ENCODE measurements around the gene MRPL54. TPM values are rescaled to one million over a fixed set of nuclear protein-coding genes. Genes with fewer than 3 reads are reported as not detected.

The MRPL54 gene
- polyA plus RNA-seq, 2 donors, result 80.0 to 83.8 TPM

DNA sequence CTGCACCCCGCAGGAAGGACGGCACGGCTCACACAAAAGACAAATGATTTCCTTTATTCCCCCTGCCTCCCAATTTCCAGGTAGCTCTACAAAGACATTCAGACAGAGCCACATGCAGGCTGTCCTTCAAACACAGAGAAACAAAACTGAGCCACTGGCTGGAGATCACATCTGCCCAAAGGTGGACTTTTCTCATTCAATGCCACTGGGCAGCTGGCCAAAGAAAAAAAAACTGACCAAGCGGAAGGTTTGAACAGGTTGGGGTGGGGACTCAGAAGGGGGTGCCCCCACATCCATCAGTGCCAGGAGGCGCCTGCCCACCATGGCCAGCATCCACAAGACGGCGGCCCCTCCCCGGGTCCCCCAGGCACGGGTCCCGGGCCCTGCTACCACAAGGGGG is 41.5 kb downstream of the MRPL54 start:
- 69 to 73% methylated on average over 10 of the region's 10 CpGs for WGBS, 2 donors
- Histone ChIP-seq H3K4me1 (ENCODE audit: control insufficient read depth in 2 of 2, insufficient read depth in 2 of 2, low read length in 1 of 2) (peaks cover 0 to 24% of the 10 kb centered on the region in 2 donors), H3K27me3 (ENCODE audit: control insufficient read depth in 1 of 2, insufficient read depth in 2 of 2, low read length in 2 of 2) (no peaks in the 10 kb centered on the region), H3K36me3 (ENCODE audit: control insufficient read depth in 2 of 2, insufficient read depth in 2 of 2, low read length in 1 of 2) (no peaks in the 10 kb centered on the region), H3K27ac (ENCODE audit: low read depth in 2 of 2, low read length in 1 of 2) (no peak overlapping the region), H3K4me3 (ENCODE audit: low read depth in 1 of 2, low read length in 2 of 2) (no peak overlapping the region), H3K9me3 (ENCODE audit: control insufficient read depth in 2 of 2, insufficient read depth in 1 of 2, low read depth in 1 of 2, low read length in 1 of 2) (peaks cover 0 to 2% of the 10 kb centered on the region in 2 donors)

DNA sequence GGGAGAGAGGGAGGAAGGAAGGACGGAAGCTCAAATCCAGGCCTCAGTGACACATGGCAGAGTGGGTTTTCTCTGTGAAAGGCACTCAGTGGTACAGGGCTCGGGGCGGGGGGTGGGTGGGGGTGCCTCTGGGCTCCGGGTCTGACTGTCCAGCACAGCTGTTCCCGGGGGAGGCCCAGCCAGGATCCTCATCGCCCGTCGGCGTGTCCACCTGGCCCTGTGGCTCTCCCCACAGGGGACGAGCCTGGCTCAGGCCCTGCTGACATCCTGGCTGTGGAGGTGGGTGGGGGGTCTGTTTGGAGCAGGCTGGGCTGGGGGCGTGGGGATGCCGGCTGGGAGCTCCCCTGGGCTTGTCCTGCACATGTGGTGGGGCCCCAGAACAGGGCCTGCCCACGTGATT is 41.9 kb downstream of the MRPL54 start:
- Histone ChIP-seq H3K4me1 (ENCODE audit: control insufficient read depth in 2 of 2, insufficient read depth in 2 of 2, low read length in 1 of 2) (peaks cover 0 to 24% of the 10 kb centered on the region in 2 donors), H3K36me3 (ENCODE audit: control insufficient read depth in 2 of 2, insufficient read depth in 2 of 2, low read length in 1 of 2) (no peaks in the 10 kb centered on the region), H3K27ac (ENCODE audit: low read depth in 2 of 2, low read length in 1 of 2) (no peak overlapping the region), H3K4me3 (ENCODE audit: low read depth in 1 of 2, low read length in 2 of 2) (no peak overlapping the region), H3K9me3 (ENCODE audit: control insufficient read depth in 2 of 2, insufficient read depth in 1 of 2, low read depth in 1 of 2, low read length in 1 of 2) (peaks cover 0 to 2% of the 10 kb centered on the region in 2 donors), H3K27me3 (ENCODE audit: control insufficient read depth in 1 of 2, insufficient read depth in 2 of 2, low read length in 2 of 2) (no peaks in the 10 kb centered on the region)
- WGBS, 2 donors, result 80% methylated on average over 13 of the region's 13 CpGs

DNA sequence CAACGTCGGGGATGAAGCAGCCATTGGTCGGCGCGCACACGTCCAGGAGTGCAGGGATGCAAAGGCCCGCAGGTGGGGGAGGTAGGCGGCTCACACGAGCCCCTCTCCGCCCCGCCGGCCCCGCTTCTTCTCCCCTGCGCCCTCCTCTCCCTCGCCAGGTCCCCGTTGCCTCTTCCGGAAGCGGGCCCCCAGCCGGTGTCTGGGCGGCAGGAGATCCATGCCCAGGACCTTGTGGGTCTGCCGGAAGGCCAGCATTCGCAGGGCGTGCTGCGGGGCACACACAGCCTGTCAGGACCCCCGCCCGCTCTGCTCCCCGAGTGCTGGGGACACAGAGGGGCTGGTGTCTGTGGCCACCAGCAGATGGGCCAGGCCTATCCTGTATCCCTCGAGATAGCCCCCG is 43.4 kb downstream of the MRPL54 start:
- Histone ChIP-seq H3K4me1 (ENCODE audit: control insufficient read depth in 2 of 2, insufficient read depth in 2 of 2, low read length in 1 of 2) (peaks cover 0 to 24% of the 10 kb centered on the region in 2 donors), H3K36me3 (ENCODE audit: control insufficient read depth in 2 of 2, insufficient read depth in 2 of 2, low read length in 1 of 2) (no peaks in the 10 kb centered on the region), H3K4me3 (ENCODE audit: low read depth in 1 of 2, low read length in 2 of 2) (no peak overlapping the region), H3K9me3 (ENCODE audit: control insufficient read depth in 2 of 2, insufficient read depth in 1 of 2, low read depth in 1 of 2, low read length in 1 of 2) (peaks cover 0 to 2% of the 10 kb centered on the region in 2 donors), H3K27me3 (ENCODE audit: control insufficient read depth in 1 of 2, insufficient read depth in 2 of 2, low read length in 2 of 2) (no peaks in the 10 kb centered on the region), H3K27ac (ENCODE audit: low read depth in 2 of 2, low read length in 1 of 2) (no peak overlapping the region)
- 86 to 91% methylated on average over 29 of the region's 29 CpGs for WGBS, 2 donors

DNA sequence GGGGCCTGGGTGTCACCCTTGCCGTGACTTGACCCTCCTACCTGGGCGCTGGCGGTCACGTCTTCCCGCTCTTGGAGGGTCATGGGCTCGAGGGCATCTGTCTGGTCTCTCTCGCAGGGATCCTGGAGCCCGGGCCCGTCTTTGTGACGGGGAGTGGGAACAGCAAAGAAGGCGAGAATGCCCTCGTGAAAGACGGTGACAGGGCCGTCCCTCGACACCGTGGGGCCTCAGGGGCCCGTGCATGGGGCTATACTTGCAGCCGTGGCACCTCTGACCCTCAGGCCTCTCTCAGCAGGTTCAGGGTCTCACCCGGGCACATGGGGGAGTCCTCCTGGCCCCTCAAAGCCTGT is 44.6 kb downstream of the MRPL54 start:
- H3K4me3 ChIP-seq (ENCODE audit: low read depth in 1 of 2, low read length in 2 of 2), result no peak overlapping the region
- peaks cover 0 to 16% of the 10 kb centered on the region in 2 donors for H3K4me1 ChIP-seq (ENCODE audit: control insufficient read depth in 2 of 2, insufficient read depth in 2 of 2, low read length in 1 of 2)
- H3K9me3 ChIP-seq (ENCODE audit: control insufficient read depth in 2 of 2, insufficient read depth in 1 of 2, low read depth in 1 of 2, low read length in 1 of 2), result peaks cover 0 to 2% of the 10 kb centered on the region in 2 donors
- H3K27me3 ChIP-seq (ENCODE audit: control insufficient read depth in 1 of 2, insufficient read depth in 2 of 2, low read length in 2 of 2), result no peaks in the 10 kb centered on the region
- WGBS, 2 donors, result 83 to 84% methylated on average over 19 of the region's 19 CpGs
- no peak overlapping the region for H3K27ac ChIP-seq (ENCODE audit: low read depth in 2 of 2, low read length in 1 of 2)
- no peaks in the 10 kb centered on the region for H3K36me3 ChIP-seq (ENCODE audit: control insufficient read depth in 2 of 2, insufficient read depth in 2 of 2, low read length in 1 of 2)

DNA sequence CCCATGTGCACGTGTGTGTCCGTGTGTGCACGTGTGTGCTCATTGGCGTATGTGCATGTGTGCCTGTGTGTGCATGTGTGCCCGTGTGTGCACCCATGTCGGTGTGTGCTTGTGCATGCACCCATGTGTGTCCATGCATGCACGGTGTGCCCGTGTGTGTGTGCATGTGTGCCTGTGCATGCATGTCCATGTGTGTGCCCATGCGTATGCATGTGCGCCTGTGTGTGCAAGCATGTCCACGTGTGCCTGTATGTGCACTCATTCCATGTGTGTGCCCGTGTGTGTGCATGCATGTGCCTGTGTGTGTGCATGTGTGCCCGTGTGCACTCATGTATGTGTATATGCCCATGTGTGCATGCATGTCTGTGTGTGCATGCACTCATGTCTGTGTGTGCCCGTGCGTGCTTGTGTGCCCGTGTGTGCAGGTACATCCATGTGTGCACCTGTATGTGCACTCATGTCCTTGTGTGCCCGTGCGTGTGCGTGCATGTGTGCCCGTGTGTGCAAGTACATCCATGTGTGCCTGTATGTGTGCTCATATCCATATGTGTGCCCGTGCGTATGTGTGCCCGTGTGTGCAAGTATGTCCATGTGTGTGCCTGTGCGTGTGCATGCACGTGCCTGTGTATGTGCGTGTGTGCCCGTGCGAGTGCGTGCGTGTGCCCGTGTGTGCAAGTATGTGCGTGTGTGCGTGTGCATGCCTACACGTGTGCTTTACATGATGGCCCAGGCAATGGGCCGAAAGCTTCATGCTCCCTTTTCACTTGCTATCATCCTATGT is 45.3 kb downstream of the MRPL54 start:
- no peak overlapping the region for H3K27ac ChIP-seq (ENCODE audit: low read depth in 2 of 2, low read length in 1 of 2)
- H3K36me3 ChIP-seq (ENCODE audit: control insufficient read depth in 2 of 2, insufficient read depth in 2 of 2, low read length in 1 of 2), result no peaks in the 10 kb centered on the region
- peaks cover 0 to 16% of the 10 kb centered on the region in 2 donors for H3K4me1 ChIP-seq (ENCODE audit: control insufficient read depth in 2 of 2, insufficient read depth in 2 of 2, low read length in 1 of 2)
- H3K4me3 ChIP-seq (ENCODE audit: low read depth in 1 of 2, low read length in 2 of 2), result no peak overlapping the region
- 93 to 94% methylated on average over 35 of the region's 35 CpGs for WGBS, 2 donors
- H3K27me3 ChIP-seq (ENCODE audit: control insufficient read depth in 1 of 2, insufficient read depth in 2 of 2, low read length in 2 of 2), result no peaks in the 10 kb centered on the region
- H3K9me3 ChIP-seq (ENCODE audit: control insufficient read depth in 2 of 2, insufficient read depth in 1 of 2, low read depth in 1 of 2, low read length in 1 of 2), result peaks cover 0 to 2% of the 10 kb centered on the region in 2 donors

DNA sequence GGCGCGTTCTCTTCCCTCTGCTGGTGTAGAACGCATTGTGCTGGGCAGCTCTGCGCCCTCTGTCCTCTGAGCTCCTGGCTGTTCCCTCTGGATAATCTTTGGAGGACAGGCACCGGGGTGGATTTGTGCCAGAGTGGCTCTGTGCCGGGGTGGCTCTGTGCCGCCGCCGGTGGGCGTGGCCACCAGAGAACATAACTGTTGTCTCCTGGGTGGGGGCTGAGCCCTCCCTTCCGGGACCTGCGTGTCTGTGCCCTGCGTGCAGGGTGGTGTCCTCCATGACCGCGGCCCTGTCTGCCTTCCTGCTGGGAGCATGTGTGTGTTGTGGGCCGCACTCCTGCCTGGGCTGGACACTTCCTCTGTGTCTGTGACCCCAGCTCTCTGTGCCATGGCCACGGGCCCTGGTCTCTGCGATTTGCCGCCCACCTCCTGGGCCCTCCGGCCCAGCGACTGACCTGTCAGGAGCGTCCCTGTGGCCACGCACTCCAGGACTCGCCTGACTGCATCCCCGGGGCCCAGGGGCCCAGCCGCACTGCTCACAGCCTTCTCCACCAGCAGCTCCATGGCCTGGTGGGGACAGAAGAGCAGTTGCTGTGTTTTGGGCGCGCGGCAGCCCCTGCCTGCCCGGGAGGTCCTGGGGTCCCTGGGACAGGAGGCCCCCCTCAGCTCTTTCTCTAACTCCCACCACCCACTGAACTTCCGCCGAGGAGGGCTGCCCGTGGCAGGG is 46.1 kb downstream of the MRPL54 start:
- H3K27ac ChIP-seq (ENCODE audit: low read depth in 2 of 2, low read length in 1 of 2), result no peak overlapping the region
- no peaks in the 10 kb centered on the region for H3K27me3 ChIP-seq (ENCODE audit: control insufficient read depth in 1 of 2, insufficient read depth in 2 of 2, low read length in 2 of 2)
- WGBS, 2 donors, result 72 to 76% methylated on average over 27 to 33 of the region's 33 CpGs

DNA sequence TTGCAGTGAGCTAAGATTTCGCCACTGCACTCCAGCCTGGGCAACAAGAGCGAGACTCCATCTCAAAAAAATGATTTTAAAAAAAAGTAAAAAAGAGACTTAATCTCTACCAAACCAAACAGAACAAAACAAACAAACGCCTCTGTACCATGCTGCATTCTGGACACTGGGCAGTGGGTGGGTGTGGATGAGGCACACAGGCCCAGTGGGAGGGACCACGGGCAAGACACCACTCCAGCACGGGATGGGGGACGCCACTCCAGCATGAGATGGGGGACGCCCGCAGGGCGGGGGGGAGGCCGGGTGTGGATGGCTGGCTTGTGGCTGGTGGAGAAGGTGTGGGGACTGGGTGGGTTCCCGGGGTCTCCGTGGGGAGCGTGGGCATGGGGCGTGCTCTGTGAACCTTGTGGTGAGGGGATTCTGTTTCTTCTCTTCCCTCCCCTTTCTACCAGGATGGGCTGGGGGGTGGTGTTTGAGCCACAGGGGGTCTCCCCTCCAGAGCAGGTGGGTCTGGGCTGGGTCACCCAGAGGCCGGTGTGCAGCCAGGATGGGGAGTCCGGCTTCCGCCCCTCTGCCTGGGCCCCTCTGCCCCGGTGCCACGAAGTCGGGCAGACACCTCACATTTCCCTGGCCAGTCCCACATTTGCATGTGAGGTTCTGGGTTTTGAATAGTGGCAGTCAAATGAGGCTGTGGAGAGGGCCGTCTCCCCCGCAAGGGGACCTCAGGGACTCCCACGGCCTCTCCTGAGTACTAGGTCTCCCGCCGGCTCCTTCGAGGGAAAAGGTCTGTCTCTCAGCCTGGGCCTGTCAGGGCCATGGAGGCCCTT is 47.6 kb downstream of the MRPL54 start:
- Histone ChIP-seq H3K4me3 (ENCODE audit: low read depth in 1 of 2, low read length in 2 of 2) (no peak overlapping the region), H3K36me3 (ENCODE audit: control insufficient read depth in 2 of 2, insufficient read depth in 2 of 2, low read length in 1 of 2) (no peaks in the 10 kb centered on the region), H3K27ac (ENCODE audit: low read depth in 2 of 2, low read length in 1 of 2) (no peak overlapping the region), H3K9me3 (ENCODE audit: control insufficient read depth in 2 of 2, insufficient read depth in 1 of 2, low read depth in 1 of 2, low read length in 1 of 2) (peaks cover 0 to 2% of the 10 kb centered on the region in 2 donors), H3K4me1 (ENCODE audit: control insufficient read depth in 2 of 2, insufficient read depth in 2 of 2, low read length in 1 of 2) (peaks cover 0 to 19% of the 10 kb centered on the region in 2 donors), H3K27me3 (ENCODE audit: control insufficient read depth in 1 of 2, insufficient read depth in 2 of 2, low read length in 2 of 2) (no peaks in the 10 kb centered on the region)
- 74 to 75% methylated on average over 26 of the region's 26 CpGs for WGBS, 2 donors

More for the DNA sequence above, 46.1 kb downstream of the MRPL54 start:
- Histone ChIP-seq H3K36me3 (ENCODE audit: control insufficient read depth in 2 of 2, insufficient read depth in 2 of 2, low read length in 1 of 2) (no peaks in the 10 kb centered on the region), H3K9me3 (ENCODE audit: control insufficient read depth in 2 of 2, insufficient read depth in 1 of 2, low read depth in 1 of 2, low read length in 1 of 2) (peaks cover 0 to 2% of the 10 kb centered on the region in 2 donors), H3K4me1 (ENCODE audit: control insufficient read depth in 2 of 2, insufficient read depth in 2 of 2, low read length in 1 of 2) (peaks cover 0 to 19% of the 10 kb centered on the region in 2 donors), H3K4me3 (ENCODE audit: low read depth in 1 of 2, low read length in 2 of 2) (no peak overlapping the region)

DNA sequence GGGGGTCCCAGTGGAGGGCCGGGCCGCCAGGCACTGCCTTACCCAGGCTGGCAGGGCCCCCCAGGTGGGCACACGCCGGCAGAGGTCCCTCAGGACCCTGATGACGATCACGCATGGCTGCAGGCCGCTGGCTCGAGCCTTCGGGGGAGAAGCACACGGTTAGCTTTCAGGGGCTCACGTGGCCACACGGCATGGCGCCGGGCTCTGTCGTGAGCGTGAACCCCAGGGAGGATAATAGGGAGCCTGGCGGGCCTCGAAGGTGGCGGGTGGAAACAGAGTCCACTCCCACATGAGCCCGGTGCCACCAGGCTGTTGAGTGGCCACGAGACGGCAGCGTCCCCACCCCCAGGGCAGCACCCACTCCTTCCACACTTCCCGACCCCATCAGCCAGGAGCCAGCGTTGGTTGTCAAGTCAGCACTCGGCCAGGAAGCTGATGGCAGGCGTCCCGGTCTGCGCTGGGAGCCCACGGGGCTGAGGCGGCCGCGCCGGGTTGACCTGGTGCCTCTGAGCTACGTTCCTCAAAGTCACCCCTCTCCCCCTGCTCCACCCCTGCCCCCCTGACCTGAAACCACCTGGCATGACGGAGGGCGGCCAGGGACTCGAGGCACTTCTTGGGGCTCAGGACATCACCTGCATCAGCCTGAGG is 48.4 kb downstream of the MRPL54 start:
- Histone ChIP-seq H3K4me3 (ENCODE audit: low read depth in 1 of 2, low read length in 2 of 2) (no peak overlapping the region), H3K36me3 (ENCODE audit: control insufficient read depth in 2 of 2, insufficient read depth in 2 of 2, low read length in 1 of 2) (no peaks in the 10 kb centered on the region), H3K9me3 (ENCODE audit: control insufficient read depth in 2 of 2, insufficient read depth in 1 of 2, low read depth in 1 of 2, low read length in 1 of 2) (peaks cover 0 to 2% of the 10 kb centered on the region in 2 donors), H3K27ac (ENCODE audit: low read depth in 2 of 2, low read length in 1 of 2) (no peak overlapping the region), H3K27me3 (ENCODE audit: control insufficient read depth in 1 of 2, insufficient read depth in 2 of 2, low read length in 2 of 2) (no peaks in the 10 kb centered on the region), H3K4me1 (ENCODE audit: control insufficient read depth in 2 of 2, insufficient read depth in 2 of 2, low read length in 1 of 2) (peaks cover 0 to 19% of the 10 kb centered on the region in 2 donors)
- WGBS, 2 donors, result 75 to 79% methylated on average over 38 of the region's 38 CpGs

Data from esophagus (tissue), 2 donors.